SJCRH30 (cell line): ENCODE data around the gene FNBP1. TPM values are rescaled to one million over a fixed set of nuclear protein-coding genes. Genes with fewer than 3 reads are reported as not detected.
A peak's percentile ranks its signal among the peaks of the same experiment; 100 is the strongest.
"Not testable (repeated sequence)": the region's sequence is repeated elsewhere in the genome, so short reads cannot be mapped to it uniquely, and the experiment has no call there.

Experiments
- DNase-seq, 2 experiments: peaks; one replicate each; pipeline ENCODE4 v3.0.0-alpha.2; 2015 to 2020
- H3K27ac ChIP-seq: fragments of 250-450 bp; sonication (Bioruptor Pico); 2 replicates; pipeline ENCODE4 v1.5.1; 2020; ENCODE audit warnings: mild to moderate bottlenecking, moderate library complexity
- H3K27me3 ChIP-seq: fragments of 250-450 bp; sonication (Bioruptor Pico); 2 replicates; pipeline ENCODE4 v1.5.1; 2020; ENCODE audit warnings: mild to moderate bottlenecking, moderate library complexity
- H3K36me3 ChIP-seq: fragments of 250-450 bp; sonication (Bioruptor Pico); 2 replicates; pipeline ENCODE4 v1.5.1; 2020; ENCODE audit warnings: mild to moderate bottlenecking, moderate library complexity
- H3K4me1 ChIP-seq: fragments of 250-450 bp; sonication (Bioruptor Pico); 2 replicates; pipeline ENCODE4 v1.5.1; 2020; ENCODE audit warnings: mild to moderate bottlenecking, moderate library complexity
- H3K4me3 ChIP-seq: fragments of 250-450 bp; sonication (Bioruptor Pico); 2 replicates; pipeline ENCODE4 v1.5.1; 2020; ENCODE audit warnings: mild to moderate bottlenecking, moderate library complexity
- H3K9me3 ChIP-seq: fragments of 250-450 bp; sonication (Bioruptor Pico); replicated peaks from 2 replicates; pipeline ENCODE4 v1.5.1; 2020; ENCODE audit warnings: mild to moderate bottlenecking, moderate library complexity
- total RNA-seq: library from RNA; depleted of rRNA; stranded (reverse); fragments of >200 nt; shearing (Covaris generic); gene quantifications from 2 replicates; pipeline ENCODE4 v1.2.3, GENCODE V29; 2014

Gene FNBP1
- total RNA-seq, 1 experiment from 2014 or later: 56.9 TPM

DNA sequence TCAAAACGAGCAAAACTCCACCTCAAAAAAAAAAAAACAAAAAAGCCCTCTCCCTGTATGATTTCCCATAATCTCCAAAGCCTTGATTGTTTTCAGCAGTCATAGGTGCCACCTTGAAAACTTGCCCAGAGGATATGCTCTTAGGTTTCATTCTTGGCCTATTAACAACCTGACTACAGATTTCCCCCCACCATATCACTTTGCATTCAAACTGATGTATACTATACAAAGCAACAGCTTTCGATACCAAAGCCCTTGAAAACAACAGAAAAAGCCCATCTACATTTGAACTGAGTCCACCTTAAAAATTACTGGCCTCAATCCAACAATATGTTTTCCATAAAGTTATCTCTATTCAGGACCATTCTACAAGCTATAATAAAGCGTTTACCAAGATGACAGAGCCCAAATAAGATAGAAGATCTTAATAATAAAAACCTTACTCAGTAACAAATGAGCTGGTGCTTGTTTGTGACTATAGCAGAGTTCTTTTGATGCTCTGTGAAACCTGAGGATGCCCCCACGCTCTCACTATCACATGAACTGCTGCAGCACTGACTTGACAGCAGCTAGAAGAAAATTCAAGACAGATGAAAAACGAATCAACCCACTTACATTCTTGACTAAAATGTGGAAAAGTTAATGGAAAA is 44.4 kb downstream of the FNBP1 start:
- H3K9me3 ChIP-seq: 0 out of 2 replicates have a peak, but pooled peaks cover 2% of the 10 kb centered on the region
- H3K27me3 ChIP-seq: no peaks in the 10 kb centered on the region
- H3K36me3 ChIP-seq: no peaks in the 10 kb centered on the region
- H3K4me3 ChIP-seq: no peak overlapping the region
- peaks cover 5% of the 10 kb centered on the region; the same call in 1 of the 2 replicates for H3K4me1 ChIP-seq
- no peak overlapping the region for H3K27ac ChIP-seq
- DNase-seq: no peak

DNA sequence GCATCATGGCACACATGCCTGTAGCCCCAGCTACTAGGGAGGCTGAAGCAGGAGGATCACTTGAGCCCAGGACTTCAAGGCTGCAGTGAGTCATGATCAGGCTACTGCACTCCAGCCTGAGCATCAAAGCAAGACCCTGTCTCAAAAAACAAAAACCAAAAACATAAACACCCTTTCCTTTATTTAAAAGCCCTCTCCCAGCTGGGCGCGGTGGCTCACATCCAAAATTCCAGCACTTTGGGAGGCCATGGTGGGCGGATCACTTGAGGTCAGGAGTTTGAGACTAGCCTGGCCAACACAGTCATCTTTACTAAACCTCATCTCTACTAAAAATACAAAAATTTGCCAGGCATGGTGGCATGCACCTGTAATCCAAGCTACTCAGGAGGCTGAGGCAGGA is 45.3 kb downstream of the FNBP1 start:
- H3K9me3 ChIP-seq, H3K4me1 ChIP-seq, H3K27me3 ChIP-seq, H3K27ac ChIP-seq, H3K36me3 ChIP-seq, DNase-seq, H3K4me3 ChIP-seq: not testable (repeated sequence)

GRCh38 chr9:129996161-129996830 is 46.7 kb downstream of the FNBP1 start:
- Histone ChIP-seq H3K4me1 (peaks cover 7% of the 10 kb centered on the region; the same call in 1 of the 2 replicates), H3K27me3 (no peaks in the 10 kb centered on the region), H3K9me3 (0 out of 2 replicates have a peak, but pooled peaks cover 2% of the 10 kb centered on the region), H3K36me3 (no peaks in the 10 kb centered on the region), H3K27ac (no peak overlapping the region), H3K4me3 (no peak overlapping the region)
- no peak for DNase-seq

GRCh38 chr9:129995409-129996160 is 47.4 kb downstream of the FNBP1 start:
- H3K4me3 ChIP-seq: no peak overlapping the region
- H3K36me3 ChIP-seq: no peaks in the 10 kb centered on the region
- peaks cover 7% of the 10 kb centered on the region; the same call in 1 of the 2 replicates for H3K4me1 ChIP-seq
- no peak overlapping the region for H3K27ac ChIP-seq
- no peaks in the 10 kb centered on the region for H3K27me3 ChIP-seq
- H3K9me3 ChIP-seq: 0 out of 2 replicates have a peak, but pooled peaks cover 2% of the 10 kb centered on the region
- DNase-seq: no peak

DNA sequence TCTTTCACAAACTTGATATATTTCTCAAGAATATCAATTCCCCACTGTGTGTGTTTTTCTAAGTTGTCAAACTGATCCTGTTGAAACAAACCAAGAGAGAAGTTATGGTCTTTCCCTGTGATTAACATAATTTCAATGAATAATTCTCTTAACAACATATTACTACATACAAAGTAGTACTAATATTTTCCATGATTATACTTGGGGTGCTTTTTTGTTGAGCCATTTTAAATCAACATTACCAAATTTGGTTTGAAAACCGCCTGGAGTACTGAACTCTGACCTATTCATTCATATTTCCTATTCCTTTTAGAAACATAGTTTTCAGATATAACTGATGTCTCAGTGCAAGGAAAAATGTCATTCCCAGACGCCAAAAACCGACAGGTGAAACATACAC is 48.1 kb downstream of the FNBP1 start:
- Histone ChIP-seq H3K4me3 (no peak overlapping the region), H3K4me1 (peaks cover 13% of the 10 kb centered on the region), H3K36me3 (no peaks in the 10 kb centered on the region), H3K27ac (no peak overlapping the region), H3K9me3 (0 out of 2 replicates have a peak, but pooled peaks cover 2% of the 10 kb centered on the region), H3K27me3 (no peaks in the 10 kb centered on the region)
- no peak for DNase-seq

GRCh38 chr9:129991139-129991538 is 51.9 kb downstream of the FNBP1 start:
- H3K36me3 ChIP-seq, DNase-seq, H3K4me3 ChIP-seq, H3K27me3 ChIP-seq, H3K9me3 ChIP-seq, H3K27ac ChIP-seq: not testable (repeated sequence)
- H3K4me1 ChIP-seq: peaks cover 30% of the 10 kb centered on the region

DNA sequence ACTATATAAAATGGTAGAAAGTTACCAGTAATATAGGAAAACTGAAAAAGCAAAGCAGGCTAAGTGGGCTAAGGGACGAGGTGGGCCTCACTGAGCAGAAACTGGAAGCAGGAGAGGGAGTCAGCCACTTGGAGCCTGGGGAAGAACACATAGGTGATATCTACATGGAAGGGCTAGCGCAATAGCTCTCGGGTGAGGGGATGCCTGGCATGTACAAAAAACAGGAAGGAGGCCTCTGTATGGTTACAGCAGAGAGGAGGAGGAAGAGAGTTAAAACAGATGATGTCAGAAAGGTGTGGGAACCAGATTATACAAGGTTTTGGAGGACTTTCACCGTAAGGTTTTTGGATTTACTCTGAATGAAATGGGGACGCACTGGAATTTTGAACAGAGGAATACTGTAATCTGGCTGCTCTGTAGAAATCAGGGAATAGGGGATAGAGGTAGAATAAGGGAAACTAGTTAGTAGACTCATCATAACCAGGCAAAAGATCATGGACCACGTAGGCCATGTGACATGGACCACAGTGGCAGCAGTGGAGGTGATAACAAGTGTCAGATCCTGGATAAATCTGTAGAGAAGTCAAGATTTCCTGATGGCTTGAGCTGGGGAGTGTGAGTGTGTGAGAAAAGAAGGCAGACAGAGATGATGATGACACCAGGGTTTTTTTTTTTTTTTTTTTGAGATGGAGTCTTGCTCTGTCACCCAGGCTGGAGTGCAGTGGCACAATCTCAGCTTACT is 52.5 kb downstream of the FNBP1 start:
- no peak overlapping the region for H3K27ac ChIP-seq
- no peak overlapping the region for H3K4me3 ChIP-seq

DNA sequence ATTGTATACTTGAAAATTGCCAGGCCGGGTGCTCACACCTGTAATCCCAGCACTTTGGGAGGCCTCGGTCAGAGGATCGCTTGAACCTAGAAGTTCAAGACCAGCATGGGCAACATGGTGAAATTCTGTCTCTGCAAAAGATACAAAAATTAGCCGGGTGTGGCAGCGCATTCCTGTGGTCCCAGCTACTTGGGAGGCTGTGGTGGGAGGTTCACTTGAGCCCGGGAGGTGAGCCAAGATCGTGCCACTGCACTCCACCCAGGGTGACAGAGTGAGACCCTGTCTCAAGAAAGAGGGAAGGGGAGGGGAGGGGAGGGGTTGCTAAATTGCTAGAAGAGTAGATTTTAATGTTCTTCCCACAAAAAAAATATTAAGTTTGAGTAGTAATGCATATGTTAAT is 53.2 kb downstream of the FNBP1 start:
- no peak overlapping the region for H3K27ac ChIP-seq
- H3K9me3 ChIP-seq: no peaks in the 10 kb centered on the region
- DNase-seq: peak; percentile 68 to 71
- peaks cover 30% of the 10 kb centered on the region for H3K4me1 ChIP-seq
- H3K27me3 ChIP-seq: no peaks in the 10 kb centered on the region
- H3K36me3 ChIP-seq: no peaks in the 10 kb centered on the region
- no peak overlapping the region for H3K4me3 ChIP-seq

More for the DNA sequence above, 52.5 kb downstream of the FNBP1 start:
- H3K4me1 ChIP-seq: peaks cover 30% of the 10 kb centered on the region
- H3K27me3 ChIP-seq: no peaks in the 10 kb centered on the region
- no peaks in the 10 kb centered on the region for H3K9me3 ChIP-seq
- no peak for DNase-seq
- H3K36me3 ChIP-seq: no peaks in the 10 kb centered on the region

DNA sequence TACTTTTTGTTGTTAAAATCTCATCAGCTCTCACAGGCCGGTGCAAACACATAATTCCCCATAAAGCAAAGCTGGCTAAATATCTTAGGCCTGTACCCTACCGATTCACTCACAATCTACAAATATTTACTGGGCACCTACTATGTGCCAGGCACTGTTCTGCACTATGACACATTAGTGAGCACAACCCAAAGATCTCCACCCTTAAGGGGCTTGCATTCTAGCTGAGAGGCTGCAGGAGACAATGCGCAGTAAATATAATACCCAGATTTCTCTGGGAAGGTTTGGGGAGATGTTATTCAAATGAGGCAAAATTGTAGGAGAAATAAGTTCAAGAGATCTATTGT is 53.7 kb downstream of the FNBP1 start:
- Histone ChIP-seq H3K36me3 (no peaks in the 10 kb centered on the region), H3K4me3 (no peak overlapping the region), H3K4me1 (peaks cover 30% of the 10 kb centered on the region), H3K27ac (no peak overlapping the region), H3K9me3 (no peaks in the 10 kb centered on the region), H3K27me3 (no peaks in the 10 kb centered on the region)
- no peak for DNase-seq

- H3K27me3 ChIP-seq: no peaks in the 10 kb centered on the region
- H3K36me3 ChIP-seq: no peaks in the 10 kb centered on the region
- H3K4me1 ChIP-seq: peaks cover 27% of the 10 kb centered on the region
- H3K4me3 ChIP-seq: no peak overlapping the region
- H3K9me3 ChIP-seq: no peaks in the 10 kb centered on the region
- H3K27ac ChIP-seq: no peak overlapping the region
- no peak for DNase-seq
These were observed 54.2 kb downstream of the FNBP1 start for GRCh38 chr9:129988607-129989361.

DNA sequence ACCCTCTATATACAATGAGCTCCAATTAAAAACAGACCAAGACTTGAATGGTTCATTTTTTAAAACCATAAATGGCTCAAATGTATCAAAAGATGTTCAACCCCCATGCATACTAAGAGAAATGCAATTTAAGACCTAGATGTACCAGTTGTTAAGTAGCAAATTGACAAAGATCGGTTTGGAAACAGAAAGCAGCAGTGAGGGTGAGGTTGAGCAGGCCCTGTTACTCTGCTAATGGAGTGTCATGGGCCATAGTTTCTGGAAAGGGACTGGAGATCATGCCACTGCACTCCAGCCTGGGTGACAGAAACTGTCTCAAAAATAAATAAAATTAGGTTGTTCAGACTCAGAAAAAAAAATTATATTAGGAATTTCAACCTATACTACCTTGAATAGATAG is 55.0 kb downstream of the FNBP1 start:
- DNase-seq: no peak
- H3K4me3 ChIP-seq: no peak overlapping the region
- H3K27ac ChIP-seq: no peak overlapping the region
- H3K9me3 ChIP-seq: no peaks in the 10 kb centered on the region
- H3K36me3 ChIP-seq: no peaks in the 10 kb centered on the region
- peaks cover 25% of the 10 kb centered on the region for H3K4me1 ChIP-seq
- H3K27me3 ChIP-seq: no peaks in the 10 kb centered on the region

DNA sequence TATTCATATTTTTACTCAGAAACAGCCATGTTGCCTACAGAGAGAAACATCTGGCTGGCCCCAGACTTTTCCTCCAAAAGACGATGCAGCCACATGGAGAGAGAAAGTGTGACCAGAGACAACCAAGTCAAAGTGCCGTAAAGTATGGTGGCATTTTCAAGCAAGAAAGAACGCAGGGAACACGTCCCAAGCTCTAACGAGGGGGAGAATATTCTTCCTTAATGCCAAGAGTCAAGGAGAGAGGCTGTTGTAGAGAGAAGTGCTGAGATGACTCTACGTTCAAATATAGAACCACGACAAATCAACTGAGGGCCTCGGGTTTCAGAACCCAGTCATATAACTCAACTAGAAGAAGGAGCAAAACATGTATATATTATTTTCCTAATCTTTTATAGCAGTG is 55.9 kb downstream of the FNBP1 start:
- no peaks in the 10 kb centered on the region for H3K9me3 ChIP-seq
- H3K36me3 ChIP-seq: no peaks in the 10 kb centered on the region
- H3K4me1 ChIP-seq: peaks cover 23% of the 10 kb centered on the region
- H3K27me3 ChIP-seq: no peaks in the 10 kb centered on the region
- peak; percentile 19 to 47 for DNase-seq
- H3K27ac ChIP-seq: peak overlapping the region; percentile 42; the same call in 1 of the 2 replicates
- no peak overlapping the region for H3K4me3 ChIP-seq

GRCh38 chr9:129984589-129984988 is 58.4 kb downstream of the FNBP1 start:
- DNase-seq, H3K27ac ChIP-seq, H3K36me3 ChIP-seq, H3K27me3 ChIP-seq, H3K9me3 ChIP-seq, H3K4me3 ChIP-seq: not testable (repeated sequence)
- peaks cover 14% of the 10 kb centered on the region for H3K4me1 ChIP-seq

- Histone ChIP-seq H3K36me3 (peaks cover 2% of the 10 kb centered on the region; the same call in 1 of the 2 replicates), H3K9me3 (no peaks in the 10 kb centered on the region), H3K4me1 (peaks cover 7% of the 10 kb centered on the region), H3K27me3 (no peaks in the 10 kb centered on the region), H3K4me3 (no peak overlapping the region), H3K27ac (no peak overlapping the region)
- no peak for DNase-seq
These were observed 59.1 kb downstream of the FNBP1 start for GRCh38 chr9:129983891-129984290.
